Caco-2 (cell line): Measurements from ENCODE around the gene RIF1. TPM values are rescaled to one million over a fixed set of nuclear protein-coding genes. Genes with fewer than 3 reads are reported as not detected.

Source experiments
- BruUV-seq: library from RNA; stranded (reverse); fragments of 400-500 nt; replicated peaks from 2 replicates; lab custom pipeline; 2021; lab: Mats Ljungman, UMichigan
- CTCF ChIA-PET: fragments of 300-600 bp; sonication (Branson Sonifier 250); formaldehyde crosslinking; loops from one replicate; lab custom pipeline; 2022; ENCODE audit warnings: antibody characterized with exemption; lab: Charles Lee
- POLR2A ChIA-PET: fragments of 300-600 bp; sonication (Branson Sonifier 250); formaldehyde crosslinking; loops from one replicate; lab custom pipeline; 2022; ENCODE audit warnings: antibody characterized with exemption; lab: Charles Lee
- DNase-seq, 2 experiments: peaks; one replicate each; pipeline versions ENCODE4 v3.0.0 to v3.0.0-alpha.2; 2020 to 2022
- H3K27me3 ChIP-seq: replicated peaks from 2 replicates; pipeline ENCODE4 v1.6.0; 2011; ENCODE audit warnings: low read length; ENCODE audit not compliant: control insufficient read depth, insufficient read depth
- H3K36me3 ChIP-seq: 2 replicates; pipeline ENCODE4 v1.5.1; 2011; ENCODE audit warnings: low read length; ENCODE audit not compliant: control insufficient read depth, insufficient read depth
- H3K4me1 ChIP-seq: fragments of 250-450 bp; sonication (Bioruptor Pico); 2 replicates; pipeline ENCODE4 v1.5.1; 2020; ENCODE audit warnings: mild to moderate bottlenecking
- H3K4me3 ChIP-seq: 2 replicates; pipeline ENCODE4 v1.5.1; 2011; ENCODE audit warnings: low read depth, mild to moderate bottlenecking, control low read depth, low read length
- H3K9me3 ChIP-seq: fragments of 250-450 bp; sonication (Bioruptor Pico); 2 replicates; pipeline ENCODE4 v1.5.1; 2020; ENCODE audit warnings: mild to moderate bottlenecking, moderate library complexity
- H3K27ac Mint-ChIP-seq: one replicate; pipeline ENCODE4 v1.8.0; 2022; ENCODE audit warnings: mixed read lengths; ENCODE audit not compliant: unreplicated experiment
- H3K27me3 Mint-ChIP-seq: one replicate; pipeline ENCODE4 v1.8.0; 2022; ENCODE audit warnings: mixed read lengths; ENCODE audit not compliant: insufficient read depth, unreplicated experiment
- H3K36me3 Mint-ChIP-seq: one replicate; pipeline ENCODE4 v1.8.0; 2022; ENCODE audit warnings: mild to moderate bottlenecking, mixed read lengths; ENCODE audit not compliant: insufficient read depth, unreplicated experiment
- H3K4me1 Mint-ChIP-seq: one replicate; pipeline ENCODE4 v1.8.0; 2022; ENCODE audit warnings: low read depth, mixed read lengths; ENCODE audit not compliant: unreplicated experiment
- H3K4me3 Mint-ChIP-seq: one replicate; pipeline ENCODE4 v1.8.0; 2022; ENCODE audit warnings: mild to moderate bottlenecking, moderate library complexity, mixed read lengths; ENCODE audit not compliant: unreplicated experiment
- H3K9me3 Mint-ChIP-seq: one replicate; pipeline ENCODE4 v1.8.0; 2022; ENCODE audit warnings: mixed read lengths; ENCODE audit not compliant: unreplicated experiment
- CTCF ChIP-seq, 2 experiments: fragments of 200-600 bp in 1 of 2; IDR thresholded peaks; 1 replicate in 1 of 2; 2 replicates in 1 of 2; pipeline versions ENCODE4 v1.5.1 to v1.8.0; 2011 to 2022; ENCODE audit warnings: antibody characterized with exemption in 1 of 2, control low read depth in 1 of 2, inconsistent platforms in 1 of 2, low read depth in 1 of 2, low read length in 1 of 2, mild to moderate bottlenecking in 1 of 2, moderate library complexity in 1 of 2; ENCODE audit not compliant: insufficient read depth in 1 of 2, severe bottlenecking in 1 of 2, unreplicated experiment in 1 of 2
- intact Hi-C: fragments of 100-400 bp; cut with micrococcal nuclease; formaldehyde crosslinking; loops from one replicate; pipeline ENCODE4 v1.10.0; 2022; ENCODE audit not compliant: unreplicated experiment
- microRNA-seq: library from miRNA; unstranded; fragments of <30 nt; microRNA quantifications from one replicate; pipeline ENCODE4 v1.2.0, GENCODE V29; 2022
- total RNA-seq: library from RNA; stranded (reverse); gene quantifications from 2 replicates; pipeline ENCODE4 v1.2.3, GENCODE V29; 2022

Gene RIF1
- total RNA-seq, 1 experiment from 2014 or later = 63.9 TPM

GRCh38 chr2:151526572-151527090, 116.9 kb downstream of the RIF1 start:
- no peaks in the 10 kb centered on the region for H3K27me3 Mint-ChIP-seq
- BruUV-seq = no TSS peak
- no peaks in the 10 kb centered on the region for H3K4me1 Mint-ChIP-seq
- no peaks in the 10 kb centered on the region for H3K36me3 Mint-ChIP-seq
- CTCF ChIA-PET = no interaction called here
- POLR2A ChIA-PET = no interaction called here
- no peak overlapping the region for H3K4me3 Mint-ChIP-seq
- H3K27ac Mint-ChIP-seq = no peak overlapping the region
- no peaks in the 10 kb centered on the region for H3K36me3 ChIP-seq
- intact Hi-C loops = no loop called here
- H3K9me3 Mint-ChIP-seq = no peaks in the 10 kb centered on the region
- H3K9me3 ChIP-seq = no peaks in the 10 kb centered on the region
- no peak for TF ChIP-seq CTCF (IDR thresholded peaks at IDR 0.05; ENCODE audit: insufficient read depth in 1 of 2, low read depth in 1 of 2, low read length in 1 of 2, severe bottlenecking in 1 of 2, unreplicated experiment in 1 of 2)
- no peak overlapping the region for H3K4me3 ChIP-seq
- no peaks in the 10 kb centered on the region for H3K27me3 ChIP-seq
- peaks cover 2% of the 10 kb centered on the region; the same call in 1 of the 2 replicates for H3K4me1 ChIP-seq
- DNase-seq = no peak

Small RNA genes within 50 kb of the gene (microRNA-seq; reads per million reads assigned to microRNA genes)
- gene MIR4773-1 = not detected
- not detected for gene MIR4773-2

Other genes with a start within 250 kb of the RIF1 start
- gene RBM43, start 148.0 kb upstream of the RIF1 start, total RNA-seq = 1.4 and 1.6 TPM in 2 replicates
- 5.1 and 5.4 TPM in 2 replicates for gene NMI, start 120.2 kb upstream of the RIF1 start, total RNA-seq
- not detected in 2 replicates for gene TNFAIP6, start 52.3 kb upstream of the RIF1 start, total RNA-seq